B cell (primary cell): ENCODE data around the gene UGT1A5.

ENCODE experiments used
- CTCF ChIP-seq: fragments of 200-600 bp; IDR thresholded peaks from one replicate; pipeline ENCODE4 v1.8.0; 2022; ENCODE audit warnings: antibody characterized with exemption, mild to moderate bottlenecking
- EZH2 ChIP-seq: IDR thresholded peaks from 2 replicates; pipeline ENCODE4 v1.6.1; 2012; ENCODE audit warnings: borderline replicate concordance, low read depth, mild to moderate bottlenecking, moderate library complexity, low read length; ENCODE audit not compliant: insufficient read depth, poor library complexity, severe bottlenecking

- TF ChIP-seq CTCF (no peak), EZH2 (no peak)
These were observed 78.6 kb downstream of the UGT1A5 start for GRCh38 chr2:233791151-233791882.
